ENCODE measurements around the gene SLC25A21.
"Not testable (repeated sequence)": the region's sequence is repeated elsewhere in the genome, so short reads cannot be mapped to it uniquely, and the experiment has no call there.

DNA sequence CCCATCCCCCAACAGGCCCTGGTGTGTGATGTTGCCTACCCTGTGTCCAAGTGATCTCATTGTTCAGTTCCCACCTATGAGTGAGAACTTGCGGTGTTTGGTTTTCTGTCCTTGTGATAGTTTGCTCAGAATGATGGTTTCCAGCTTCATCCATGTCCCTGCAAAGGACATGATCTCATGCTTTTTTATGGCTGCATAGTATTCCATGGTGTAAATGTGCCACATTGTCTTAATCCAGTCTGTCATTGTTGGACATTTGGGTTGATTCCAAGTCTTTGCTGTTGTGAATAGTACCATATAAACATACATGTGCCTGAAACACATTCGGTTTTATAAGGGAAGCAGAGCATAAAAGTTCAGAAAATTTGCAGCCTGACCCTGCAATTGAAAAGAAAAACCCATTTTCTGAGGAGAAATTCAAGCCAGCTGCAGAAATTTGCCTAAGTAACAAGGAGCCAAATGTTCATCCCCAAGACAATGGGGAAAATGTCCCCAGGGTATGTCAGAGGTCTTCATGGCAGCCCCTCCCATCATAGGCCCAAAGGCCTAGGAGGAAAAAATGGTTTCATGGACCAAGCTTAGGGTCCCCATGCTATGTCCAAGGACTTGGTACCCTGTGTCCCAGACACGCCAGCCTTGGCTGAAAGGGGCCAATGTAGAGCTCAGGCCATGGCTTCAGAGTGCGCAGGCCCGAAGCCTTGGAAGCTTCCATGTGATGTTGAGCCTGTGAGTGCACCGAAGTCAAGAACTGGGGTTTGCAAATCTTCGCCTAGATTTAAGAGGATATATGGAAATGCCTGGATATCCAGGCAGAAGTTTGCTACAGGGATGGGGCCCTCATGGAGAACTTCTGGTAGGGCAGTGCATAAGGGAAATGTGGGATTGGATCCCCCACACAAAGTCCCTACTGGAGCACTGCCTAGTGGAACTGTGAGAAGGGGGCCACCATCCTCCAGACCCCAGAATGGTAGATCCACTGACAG lies 33.5 kb upstream of the SLC25A21 start:
- TF ChIP-seq, protein P1, sequence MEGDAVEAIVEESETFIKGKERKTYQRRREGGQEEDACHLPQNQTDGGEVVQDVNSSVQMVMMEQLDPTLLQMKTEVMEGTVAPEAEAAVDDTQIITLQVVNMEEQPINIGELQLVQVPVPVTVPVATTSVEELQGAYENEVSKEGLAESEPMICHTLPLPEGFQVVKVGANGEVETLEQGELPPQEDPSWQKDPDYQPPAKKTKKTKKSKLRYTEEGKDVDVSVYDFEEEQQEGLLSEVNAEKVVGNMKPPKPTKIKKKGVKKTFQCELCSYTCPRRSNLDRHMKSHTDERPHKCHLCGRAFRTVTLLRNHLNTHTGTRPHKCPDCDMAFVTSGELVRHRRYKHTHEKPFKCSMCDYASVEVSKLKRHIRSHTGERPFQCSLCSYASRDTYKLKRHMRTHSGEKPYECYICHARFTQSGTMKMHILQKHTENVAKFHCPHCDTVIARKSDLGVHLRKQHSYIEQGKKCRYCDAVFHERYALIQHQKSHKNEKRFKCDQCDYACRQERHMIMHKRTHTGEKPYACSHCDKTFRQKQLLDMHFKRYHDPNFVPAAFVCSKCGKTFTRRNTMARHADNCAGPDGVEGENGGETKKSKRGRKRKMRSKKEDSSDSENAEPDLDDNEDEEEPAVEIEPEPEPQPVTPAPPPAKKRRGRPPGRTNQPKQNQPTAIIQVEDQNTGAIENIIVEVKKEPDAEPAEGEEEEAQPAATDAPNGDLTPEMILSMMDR (conservative IDR thresholded peaks at IDR 0.05 in 1 of 2, IDR thresholded peaks at IDR 0.05 in 1 of 2; ENCODE audit: low read depth in 1 of 2, low read length in 2 of 2), result not testable (repeated sequence)
- TF ChIP-seq EZH2 (IDR thresholded peaks at IDR 0.05; ENCODE audit: low read length, missing control alignments), result not testable (repeated sequence)
